CD4-positive, alpha-beta T cell treated with Interleukin-4 for 4 hours (primary cell): ENCODE results near the gene ANGPTL5.
"Not testable (repeated sequence)": the region's sequence is repeated elsewhere in the genome, so short reads cannot be mapped to it uniquely, and the experiment has no call there.

Experiments used
- DNase-seq: peaks from one replicate; pipeline ENCODE4 v3.0.0-alpha.2; 2020

The ANGPTL5 gene

GRCh38 chr11:101916422-101916821 is at the start of gene ANGPTL5:
TSS of gene ANGPTL5 (minus strand) at chr11:101916522. CDS start at chr11:101907909, 8,613 bp downstream.
- no peak for DNase-seq

GRCh38 chr11:101964200-101964599 is 47.9 kb upstream of the ANGPTL5 start:
- not testable (repeated sequence) for DNase-seq

GRCh38 chr11:101960231-101960630 is 43.9 kb upstream of the ANGPTL5 start:
- DNase-seq, result no peak

GRCh38 chr11:101955701-101956100 is 39.4 kb upstream of the ANGPTL5 start:
- no peak for DNase-seq

DNA sequence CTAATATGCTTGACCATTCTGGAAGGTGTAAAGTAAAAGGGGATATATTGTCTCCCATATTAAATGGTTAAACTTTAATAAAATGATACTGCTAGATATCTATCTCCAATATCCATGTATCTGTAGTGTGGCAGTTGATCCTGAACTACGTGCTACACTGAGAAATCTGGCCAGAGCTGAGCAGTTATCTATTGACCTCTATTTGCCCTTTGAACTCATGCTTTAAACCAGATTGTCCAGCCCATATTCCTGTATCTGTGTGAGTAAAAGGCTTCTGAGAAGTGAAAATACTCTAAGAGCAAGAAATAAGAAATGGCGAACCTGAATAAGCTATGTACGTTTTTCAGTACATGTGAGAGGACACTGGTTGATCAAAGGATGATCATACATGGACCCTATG is 39.0 kb upstream of the ANGPTL5 start:
- no peak for DNase-seq

DNA sequence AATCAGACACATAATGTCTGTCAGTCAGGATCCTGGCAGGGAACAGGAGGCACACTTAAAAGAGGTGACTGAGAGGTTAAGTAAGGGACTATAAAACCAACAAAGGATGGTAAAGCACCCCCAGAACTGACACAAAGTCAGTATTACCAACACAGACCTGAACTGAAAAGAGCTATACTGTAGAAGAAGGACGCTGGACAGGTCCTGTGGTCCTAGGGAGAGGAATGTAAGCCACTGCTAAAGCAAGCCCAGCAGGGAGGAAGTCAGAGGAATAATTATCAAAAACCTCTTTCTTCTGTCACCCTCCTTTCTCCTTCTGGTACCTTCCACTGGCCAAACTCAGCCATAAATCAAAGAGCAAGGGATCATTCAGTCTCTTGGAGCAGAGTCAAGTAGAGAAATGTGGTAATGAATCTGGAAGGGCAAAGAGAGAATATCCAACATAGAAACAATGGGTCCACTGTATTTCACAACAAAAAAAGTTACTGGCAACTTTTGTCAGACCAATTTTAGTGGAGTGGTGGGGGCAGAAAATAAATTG is 33.4 kb upstream of the ANGPTL5 start:
- no peak for DNase-seq

GRCh38 chr11:101945448-101945847 is 29.1 kb upstream of the ANGPTL5 start:
- DNase-seq, result no peak

GRCh38 chr11:101944923-101945322 is 28.6 kb upstream of the ANGPTL5 start:
- no peak for DNase-seq

- no peak for DNase-seq
Measured at GRCh38 chr11:101940901-101941520, 24.7 kb upstream of the ANGPTL5 start.

DNA sequence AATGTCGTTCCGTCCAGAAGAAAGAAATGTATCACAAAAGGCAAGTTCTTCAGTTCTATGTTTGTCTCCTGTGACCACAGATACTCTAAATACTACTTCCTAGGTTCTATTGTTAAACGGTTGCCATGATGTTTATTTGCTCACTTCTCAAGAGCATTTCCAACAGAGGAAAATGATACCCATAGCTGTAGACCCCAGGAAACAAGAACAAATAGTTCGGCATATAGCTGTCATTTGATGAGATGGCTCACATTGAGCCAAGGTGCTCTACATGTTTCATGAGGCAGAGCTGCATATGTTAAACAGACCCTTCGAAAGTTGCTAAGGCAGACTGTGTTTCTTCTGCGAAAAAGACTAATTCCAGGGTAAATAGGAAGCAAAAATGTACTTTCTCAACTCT is 15.4 kb upstream of the ANGPTL5 start:
- no peak for DNase-seq

GRCh38 chr11:101929294-101929915 is 13.1 kb upstream of the ANGPTL5 start:
- no peak for DNase-seq

GRCh38 chr11:101923554-101923953 is 7.2 kb upstream of the ANGPTL5 start:
- no peak for DNase-seq

DNA sequence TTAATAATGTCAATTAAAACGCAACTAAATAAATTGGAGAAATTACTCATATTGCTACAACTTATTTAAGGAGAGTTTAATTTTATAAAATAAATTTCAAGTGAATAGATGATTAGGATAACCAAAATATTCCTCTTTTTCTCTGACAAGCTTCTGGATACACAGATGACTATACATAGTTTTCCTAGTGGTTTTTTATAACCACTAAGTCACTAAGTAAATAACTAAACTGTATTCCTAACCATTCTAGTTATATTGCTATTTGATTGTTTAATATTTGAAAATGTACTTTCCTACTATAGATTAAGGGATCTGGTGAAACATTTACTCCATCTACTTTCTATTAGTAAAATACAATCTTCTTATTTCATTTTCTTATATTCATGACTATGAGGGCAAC is 4.7 kb upstream of the ANGPTL5 start:
- no peak for DNase-seq

DNA sequence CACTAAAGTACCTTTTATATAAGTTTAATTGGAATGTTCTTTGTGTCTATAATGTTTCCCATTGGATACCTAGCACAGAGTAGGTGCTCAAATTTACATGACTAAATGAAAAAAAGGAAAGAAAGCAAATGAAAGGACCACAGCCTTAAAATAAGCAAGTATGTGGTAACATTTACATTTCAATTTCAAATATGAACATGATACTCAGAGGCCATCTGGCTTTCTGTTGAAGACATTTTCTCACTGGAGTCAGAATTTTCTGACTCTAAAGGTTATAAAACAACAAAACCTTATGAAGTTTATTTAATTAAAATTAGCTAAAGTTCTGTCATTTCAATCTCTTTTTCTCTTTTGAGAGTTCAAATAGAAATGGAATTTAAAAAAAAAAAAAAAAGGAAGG is 904 bp upstream of the ANGPTL5 start:
- no peak for DNase-seq

DNA sequence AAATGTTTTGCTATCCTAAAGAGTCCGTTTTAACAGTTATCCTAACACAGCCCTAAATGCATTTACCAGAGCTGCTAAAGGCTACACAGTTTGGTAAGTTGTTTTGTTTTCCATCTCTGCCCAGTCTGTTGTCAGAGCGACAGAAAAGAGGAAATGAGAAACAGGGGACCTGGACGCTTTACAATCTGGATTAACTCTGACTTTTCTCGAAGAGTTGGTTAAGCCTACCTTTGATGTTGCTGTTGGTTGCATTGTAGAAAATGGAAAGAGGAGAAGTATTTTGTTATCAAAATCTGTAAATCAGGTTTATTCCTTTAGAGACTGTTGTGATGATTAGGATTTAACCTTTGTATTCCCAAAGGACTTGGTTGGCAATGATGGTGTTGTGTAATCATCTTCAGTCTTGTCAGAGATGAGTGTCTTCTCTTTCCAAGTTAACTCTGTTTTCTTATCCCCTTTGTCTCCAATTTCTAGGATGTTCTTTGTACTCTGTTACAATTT is 481 bp downstream of the ANGPTL5 start:
- peak; percentile 29 for DNase-seq

DNA sequence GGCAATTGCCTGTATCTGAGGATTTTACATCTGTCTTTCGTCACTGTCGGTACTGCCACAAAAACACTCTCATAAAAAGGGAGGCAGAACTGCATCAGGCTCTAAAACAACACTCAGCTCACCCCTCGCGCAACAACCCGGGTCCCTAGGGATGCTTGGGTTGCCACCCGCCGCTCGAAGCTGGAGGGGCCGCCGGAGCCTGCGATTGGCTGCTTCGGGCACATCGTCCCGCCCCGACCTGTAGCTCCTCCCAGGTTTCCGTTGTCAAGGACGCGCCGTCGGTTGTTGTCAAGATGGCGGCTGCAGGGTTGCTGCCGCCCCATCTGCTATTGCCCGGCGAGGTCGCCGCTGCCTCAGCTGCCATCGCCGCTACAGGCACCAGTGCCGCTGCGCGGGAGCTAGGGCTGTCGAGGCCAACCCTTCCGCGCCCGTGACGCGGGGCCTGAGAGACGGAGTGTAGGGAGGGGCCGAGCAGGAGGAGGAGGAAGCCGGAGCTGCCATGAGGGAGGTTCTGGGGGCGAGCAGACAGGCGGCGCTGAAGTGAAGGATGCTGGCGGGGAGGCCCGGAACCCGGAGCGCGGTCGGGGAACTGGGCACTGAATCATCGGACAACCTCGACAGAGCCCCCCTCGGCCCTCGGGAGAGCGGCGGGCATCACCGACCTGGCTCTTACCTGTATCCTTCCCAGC is 1.4 kb downstream of the ANGPTL5 start, which contains the start of gene CEP126:
Gene CEP126, plus strand, starts transcription at position 273 of the 689 bp plus-strand sequence. Its CDS starts 275 bp downstream, at position 548.
- peak; percentile 92 for DNase-seq

DNA sequence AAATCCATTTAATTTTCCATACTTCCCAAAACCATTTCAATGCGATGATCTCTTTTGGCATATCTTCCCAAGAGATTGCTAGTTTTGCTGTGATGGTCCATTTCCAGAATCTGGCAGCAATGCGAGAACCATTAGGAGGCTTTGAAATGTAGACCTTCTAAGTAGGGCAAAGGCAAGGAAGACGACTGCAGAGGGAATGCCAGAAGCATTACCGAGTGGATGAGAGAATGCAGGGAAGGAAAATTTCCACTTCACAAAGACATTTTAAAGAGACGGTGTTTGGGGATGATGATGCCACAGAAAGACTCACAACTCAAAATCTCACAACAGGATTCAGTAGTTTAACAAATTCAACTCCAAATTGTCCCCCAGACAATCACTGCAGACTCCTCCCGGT is 2.0 kb downstream of the ANGPTL5 start:
- DNase-seq, result no peak

DNA sequence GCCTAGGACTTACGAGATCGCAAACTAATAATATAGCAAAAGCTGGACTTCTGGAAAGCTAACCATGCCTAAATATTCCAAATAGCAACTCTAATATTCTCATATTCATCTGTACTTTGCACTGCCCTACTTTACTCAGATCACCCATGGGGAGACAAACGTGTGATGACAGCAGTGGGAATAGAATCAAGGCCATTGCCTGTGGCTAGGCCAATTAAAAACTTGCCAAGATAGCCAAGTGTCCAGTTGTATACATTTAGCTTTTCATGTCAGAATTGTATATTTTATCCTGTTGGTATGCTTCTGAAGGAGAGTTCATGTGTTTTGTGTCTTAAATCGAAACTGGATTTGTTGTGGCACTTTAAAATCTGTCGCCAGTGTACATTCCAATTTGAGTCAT is 2.7 kb downstream of the ANGPTL5 start:
- DNase-seq, result no peak

- DNase-seq, result no peak
Measured at GRCh38 chr11:101912823-101913284, 3.5 kb downstream of the ANGPTL5 start.

- DNase-seq, result no peak
Measured at GRCh38 chr11:101909087-101909486, 7.2 kb downstream of the ANGPTL5 start.

- no peak for DNase-seq
Measured at GRCh38 chr11:101907815-101908214, 8.5 kb downstream of the ANGPTL5 start.

- no peak for DNase-seq
Measured at GRCh38 chr11:101894505-101894904, 21.8 kb downstream of the ANGPTL5 start.

DNA sequence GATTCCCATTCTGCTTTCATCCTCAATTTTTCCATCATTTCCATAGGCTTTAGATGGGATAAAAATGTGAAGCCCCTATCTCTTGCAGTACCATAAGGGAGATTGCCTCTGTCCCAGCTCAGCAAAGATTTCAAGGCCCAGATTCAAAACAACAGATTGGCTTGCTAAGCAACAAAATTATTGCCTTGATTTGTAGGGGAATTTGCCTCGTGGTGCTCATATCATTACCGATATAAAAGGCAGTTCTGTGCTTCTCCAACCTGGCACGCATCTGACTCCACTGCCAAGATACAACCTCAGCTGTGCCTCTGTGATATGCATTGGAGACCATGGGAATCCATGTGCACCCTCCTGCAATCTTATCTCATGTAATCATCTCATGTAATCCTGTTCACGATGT is 26.6 kb downstream of the ANGPTL5 start:
- DNase-seq, result no peak

DNA sequence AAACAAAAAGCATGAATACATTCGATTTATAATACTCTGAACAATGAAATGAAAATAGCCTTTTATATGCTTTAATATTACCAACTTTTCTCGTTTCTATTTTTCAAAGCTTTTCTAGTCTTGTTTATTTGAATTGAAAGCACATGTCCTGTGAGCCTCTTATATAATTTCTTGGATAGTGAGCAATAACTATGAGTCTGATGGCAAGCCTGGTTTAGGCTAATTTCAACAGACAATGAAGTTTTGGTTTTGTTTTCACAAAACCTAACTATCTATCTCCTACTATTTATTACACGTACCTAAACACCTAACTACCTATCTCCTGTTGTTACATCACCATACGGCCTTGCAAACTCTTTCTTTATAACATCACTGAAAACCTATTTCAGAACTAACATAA is 30.7 kb downstream of the ANGPTL5 start:
- no peak for DNase-seq
